ENCODE results near the gene FCN1.
"Not testable (repeated sequence)": the region's sequence is repeated elsewhere in the genome, so short reads cannot be mapped to it uniquely, and the experiment has no call there.

FCN1 gene

GRCh38 chr9:134917431-134918373, at the start of gene FCN1:
FCN1 (minus strand) TSS chr9:134917912; CDS start chr9:134917871, 41 bp downstream.
- no peak for DNase-seq (ENCODE audit: low spot score)

- DNase-seq (ENCODE audit: low spot score): no peak
Observed at GRCh38 chr9:134966697-134967546, 49.2 kb upstream of the FCN1 start.

GRCh38 chr9:134966270-134966669, 48.6 kb upstream of the FCN1 start:
- no peak for DNase-seq (ENCODE audit: low spot score)

- DNase-seq (ENCODE audit: low spot score): no peak
Observed at GRCh38 chr9:134965851-134966250, 48.1 kb upstream of the FCN1 start.

GRCh38 chr9:134965411-134965810, 47.7 kb upstream of the FCN1 start:
- no peak for DNase-seq (ENCODE audit: low spot score)

GRCh38 chr9:134964271-134965055, 46.8 kb upstream of the FCN1 start:
- no peak for DNase-seq (ENCODE audit: low spot score)

GRCh38 chr9:134963546-134963945, 45.8 kb upstream of the FCN1 start:
- no peak for DNase-seq (ENCODE audit: low spot score)

- no peak for DNase-seq (ENCODE audit: low spot score)
Observed at GRCh38 chr9:134962973-134963364, 45.3 kb upstream of the FCN1 start.

- no peak for DNase-seq (ENCODE audit: low spot score)
Observed at GRCh38 chr9:134962065-134962972, 44.6 kb upstream of the FCN1 start.

- no peak for DNase-seq (ENCODE audit: low spot score)
Observed at GRCh38 chr9:134961331-134962064, 43.8 kb upstream of the FCN1 start.

GRCh38 chr9:134960701-134961181, 43.0 kb upstream of the FCN1 start:
- DNase-seq (ENCODE audit: low spot score): no peak

- DNase-seq (ENCODE audit: low spot score): no peak
Observed at GRCh38 chr9:134959971-134960310, 42.2 kb upstream of the FCN1 start.

GRCh38 chr9:134959126-134959970, 41.6 kb upstream of the FCN1 start:
- DNase-seq (ENCODE audit: low spot score): no peak

GRCh38 chr9:134957945-134958227, 40.2 kb upstream of the FCN1 start:
- DNase-seq (ENCODE audit: low spot score): no peak

GRCh38 chr9:134957165-134957944, 39.6 kb upstream of the FCN1 start:
- no peak for DNase-seq (ENCODE audit: low spot score)

GRCh38 chr9:134956387-134956786, 38.7 kb upstream of the FCN1 start:
- not testable (repeated sequence) for DNase-seq (ENCODE audit: low spot score)

- DNase-seq (ENCODE audit: low spot score): no peak
Observed at GRCh38 chr9:134955801-134956200, 38.1 kb upstream of the FCN1 start.

- DNase-seq (ENCODE audit: low spot score): no peak
Observed at GRCh38 chr9:134955156-134955555, 37.4 kb upstream of the FCN1 start.

GRCh38 chr9:134951994-134952393, 34.3 kb upstream of the FCN1 start:
- DNase-seq (ENCODE audit: low spot score): no peak
